ENCODE results near the gene PCDHB4. TPM values are rescaled to one million over a fixed set of nuclear protein-coding genes. Genes with fewer than 3 reads are reported as not detected.
A peak's percentile ranks its signal among the peaks of the same experiment; 100 is the strongest.

Gene PCDHB4
- total and polyA plus RNA-seq, 2 of the 8 experiments (the other 6 are each of a cell fraction or from before 2014, with no cell fraction given) = 1.3 to 1.5 TPM

- TF ChIP-seq RFX5 (IDR thresholded peaks at IDR 0.05; ENCODE audit: borderline replicate concordance, low read depth, low read length) (no peak), SIN3A (conservative IDR thresholded peaks at IDR 0.05 in 1 of 2, IDR thresholded peaks at IDR 0.05 in 1 of 2; ENCODE audit: low read depth in 1 of 2, low read length in 2 of 2) (peak in 1 of 2 experiments; percentile 32; a peak in 1 of 4 replicates), TEAD4 (IDR thresholded peaks at IDR 0.05; ENCODE audit: low read depth, low read length) (no peak), SAP30 (IDR thresholded peaks at IDR 0.05; ENCODE audit: insufficient read depth, insufficient replicate concordance, low read length) (no peak), CTCF (IDR thresholded peaks at IDR 0.05; ENCODE audit: control extremely low read depth in 1 of 3, insufficient read depth in 1 of 3, low read depth in 1 of 3, low read length in 3 of 3) (peak; percentile 56 to 85 (median 83)), BRCA1 (IDR thresholded peaks at IDR 0.05; ENCODE audit: low read depth, low read length) (no peak), EZH2 (IDR thresholded peaks at IDR 0.05; ENCODE audit: low read depth, low read length, severe bottlenecking) (no peak), SP2 (IDR thresholded peaks at IDR 0.05; ENCODE audit: low read length) (no peak), SUZ12 (IDR thresholded peaks at IDR 0.05; ENCODE audit: low read length) (no peak), POLR2A (IDR thresholded peaks at IDR 0.05; ENCODE audit: control extremely low read depth in 1 of 2, low read depth in 2 of 2, low read length in 2 of 2) (peak; percentile 77 to 96), HDAC2 (IDR thresholded peaks at IDR 0.05; ENCODE audit: borderline replicate concordance in 1 of 2, low read depth in 2 of 2, low read length in 2 of 2) (no peak), RBBP5 (IDR thresholded peaks at IDR 0.05; ENCODE audit: borderline replicate concordance, low read depth, low read length) (no peak), BCL11A (IDR thresholded peaks at IDR 0.05; ENCODE audit: low read depth in 2 of 2, low read length in 2 of 2) (no peak), CREB1 (IDR thresholded peaks at IDR 0.05) (peak; percentile 42; the same call in 1 of the 2 replicates), CHD2 (IDR thresholded peaks at IDR 0.05; ENCODE audit: low read length) (no peak), FOSL1 (IDR thresholded peaks at IDR 0.05; ENCODE audit: insufficient read depth, low read depth, low read length) (no peak), TAF1 (IDR thresholded peaks at IDR 0.05; ENCODE audit: low read depth, low read length) (peak; percentile 93), POU5F1 (IDR thresholded peaks at IDR 0.05; ENCODE audit: low read depth, low read length) (no peak), YY1 (IDR thresholded peaks at IDR 0.05; ENCODE audit: low read depth, low read length) (peak; percentile 63; the same call in 1 of the 2 replicates), SP1 (IDR thresholded peaks at IDR 0.05; ENCODE audit: low read depth, low read length) (no peak)
- TF ChIP-seq, protein P1, sequence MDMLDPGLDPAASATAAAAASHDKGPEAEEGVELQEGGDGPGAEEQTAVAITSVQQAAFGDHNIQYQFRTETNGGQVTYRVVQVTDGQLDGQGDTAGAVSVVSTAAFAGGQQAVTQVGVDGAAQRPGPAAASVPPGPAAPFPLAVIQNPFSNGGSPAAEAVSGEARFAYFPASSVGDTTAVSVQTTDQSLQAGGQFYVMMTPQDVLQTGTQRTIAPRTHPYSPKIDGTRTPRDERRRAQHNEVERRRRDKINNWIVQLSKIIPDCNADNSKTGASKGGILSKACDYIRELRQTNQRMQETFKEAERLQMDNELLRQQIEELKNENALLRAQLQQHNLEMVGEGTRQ (IDR thresholded peaks at IDR 0.05; ENCODE audit: low read length) = no peak
Measured at GRCh38 chr5:141094481-141095262, 26.9 kb upstream of the PCDHB4 start, which contains the start of gene PCDHB2 (continued).

All from H1 (cell line).